Measurements from ENCODE around the gene ALOX15B.

Gene ALOX15B

GRCh38 chr17:8013731-8014557, 24.9 kb upstream of the ALOX15B start:
- peaks cover 5 to 9% of the 10 kb centered on the region in 2 donors for H3K27me3 ChIP-seq (ENCODE audit: control insufficient read depth in 2 of 2, insufficient read depth in 2 of 2, low read length in 2 of 2)
- peaks cover 10 to 13% of the 10 kb centered on the region in 2 donors for H3K4me1 ChIP-seq (ENCODE audit: control insufficient read depth in 2 of 2, insufficient read depth in 2 of 2, low read length in 2 of 2)
- H3K27ac ChIP-seq (ENCODE audit: low read depth in 2 of 2, low read length in 2 of 2) = no peak overlapping the region

DNA sequence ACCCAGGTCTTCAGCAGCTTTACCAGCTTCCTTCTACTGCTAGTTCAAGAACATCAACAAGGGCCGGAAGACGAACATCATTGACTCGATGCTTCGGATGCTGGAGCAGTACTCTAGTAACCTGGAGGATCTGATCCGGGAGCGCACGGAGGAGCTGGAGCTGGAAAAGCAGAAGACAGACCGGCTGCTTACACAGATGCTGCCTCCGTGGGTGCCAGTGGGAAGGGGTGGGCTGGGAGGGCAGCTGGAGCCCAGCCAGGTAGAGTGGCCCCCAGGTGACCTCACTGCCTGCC, 24.4 kb upstream of the ALOX15B start:
- Histone ChIP-seq H3K27me3 (ENCODE audit: control insufficient read depth in 2 of 2, insufficient read depth in 2 of 2, low read length in 2 of 2) (peaks cover 5 to 9% of the 10 kb centered on the region in 2 donors), H3K4me1 (ENCODE audit: control insufficient read depth in 2 of 2, insufficient read depth in 2 of 2, low read length in 2 of 2) (peaks cover 10 to 13% of the 10 kb centered on the region in 2 donors)

More at GRCh38 chr17:8013731-8014557, 24.9 kb upstream of the ALOX15B start:
- no peak overlapping the region for H3K9ac ChIP-seq (ENCODE audit: low read depth in 1 of 2, low read length in 2 of 2)
- no peak overlapping the region for H3K4me3 ChIP-seq (ENCODE audit: low read length in 2 of 2)
- H3K36me3 ChIP-seq (ENCODE audit: control insufficient read depth in 2 of 2, insufficient read depth in 2 of 2, low read length in 2 of 2) = no peaks in the 10 kb centered on the region
- H3K9me3 ChIP-seq (ENCODE audit: control insufficient read depth in 2 of 2, low read length in 2 of 2) = no peaks in the 10 kb centered on the region

DNA sequence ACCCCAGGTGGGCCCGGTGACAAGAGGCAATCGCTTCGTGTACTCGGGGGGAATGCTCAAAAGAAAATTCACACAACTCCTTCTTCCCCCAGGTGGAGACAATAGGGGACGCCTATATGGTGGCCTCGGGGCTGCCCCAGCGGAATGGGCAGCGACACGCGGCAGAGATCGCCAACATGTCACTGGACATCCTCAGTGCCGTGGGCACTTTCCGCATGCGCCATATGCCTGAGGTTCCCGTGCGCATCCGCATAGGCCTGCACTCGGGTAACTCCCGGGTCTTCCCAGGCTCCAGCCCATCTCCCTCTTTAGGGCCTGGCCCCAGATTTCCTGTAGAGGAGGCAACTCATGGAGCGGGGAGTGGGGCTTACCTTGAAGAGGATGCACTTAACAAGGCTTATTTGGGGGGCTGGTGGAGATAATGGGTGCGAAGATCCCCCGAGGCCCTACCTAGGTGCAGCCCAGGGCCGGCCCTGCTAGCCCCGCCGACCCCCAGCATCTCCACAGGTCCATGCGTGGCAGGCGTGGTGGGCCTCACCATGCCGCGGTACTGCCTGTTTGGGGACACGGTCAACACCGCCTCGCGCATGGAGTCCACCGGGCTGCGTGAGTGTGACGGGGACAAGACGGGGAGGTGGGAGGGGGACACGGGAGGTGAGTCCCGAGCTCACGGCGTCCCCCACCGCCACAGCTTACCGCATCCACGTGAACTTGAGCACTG, 23.5 kb upstream of the ALOX15B start:
- H3K4me1 ChIP-seq (ENCODE audit: control insufficient read depth in 2 of 2, insufficient read depth in 2 of 2, low read length in 2 of 2) = peaks cover 10 to 13% of the 10 kb centered on the region in 2 donors
- no peak overlapping the region for H3K27ac ChIP-seq (ENCODE audit: low read depth in 2 of 2, low read length in 2 of 2)
- H3K9me3 ChIP-seq (ENCODE audit: control insufficient read depth in 2 of 2, low read length in 2 of 2) = no peaks in the 10 kb centered on the region
- H3K36me3 ChIP-seq (ENCODE audit: control insufficient read depth in 2 of 2, insufficient read depth in 2 of 2, low read length in 2 of 2) = no peaks in the 10 kb centered on the region
- H3K9ac ChIP-seq (ENCODE audit: low read depth in 1 of 2, low read length in 2 of 2) = peak overlapping the region in 1 of 2 donors; percentile 52
- peak overlapping the region in 1 of 2 donors; percentile 58 for H3K4me3 ChIP-seq (ENCODE audit: low read length in 2 of 2)
- H3K27me3 ChIP-seq (ENCODE audit: control insufficient read depth in 2 of 2, insufficient read depth in 2 of 2, low read length in 2 of 2) = peaks cover 5 to 9% of the 10 kb centered on the region in 2 donors

More for the DNA sequence above, 24.4 kb upstream of the ALOX15B start:
- Histone ChIP-seq H3K27ac (ENCODE audit: low read depth in 2 of 2, low read length in 2 of 2) (no peak overlapping the region), H3K36me3 (ENCODE audit: control insufficient read depth in 2 of 2, insufficient read depth in 2 of 2, low read length in 2 of 2) (no peaks in the 10 kb centered on the region), H3K9ac (ENCODE audit: low read depth in 1 of 2, low read length in 2 of 2) (no peak overlapping the region), H3K9me3 (ENCODE audit: control insufficient read depth in 2 of 2, low read length in 2 of 2) (no peaks in the 10 kb centered on the region), H3K4me3 (ENCODE audit: low read length in 2 of 2) (no peak overlapping the region)

DNA sequence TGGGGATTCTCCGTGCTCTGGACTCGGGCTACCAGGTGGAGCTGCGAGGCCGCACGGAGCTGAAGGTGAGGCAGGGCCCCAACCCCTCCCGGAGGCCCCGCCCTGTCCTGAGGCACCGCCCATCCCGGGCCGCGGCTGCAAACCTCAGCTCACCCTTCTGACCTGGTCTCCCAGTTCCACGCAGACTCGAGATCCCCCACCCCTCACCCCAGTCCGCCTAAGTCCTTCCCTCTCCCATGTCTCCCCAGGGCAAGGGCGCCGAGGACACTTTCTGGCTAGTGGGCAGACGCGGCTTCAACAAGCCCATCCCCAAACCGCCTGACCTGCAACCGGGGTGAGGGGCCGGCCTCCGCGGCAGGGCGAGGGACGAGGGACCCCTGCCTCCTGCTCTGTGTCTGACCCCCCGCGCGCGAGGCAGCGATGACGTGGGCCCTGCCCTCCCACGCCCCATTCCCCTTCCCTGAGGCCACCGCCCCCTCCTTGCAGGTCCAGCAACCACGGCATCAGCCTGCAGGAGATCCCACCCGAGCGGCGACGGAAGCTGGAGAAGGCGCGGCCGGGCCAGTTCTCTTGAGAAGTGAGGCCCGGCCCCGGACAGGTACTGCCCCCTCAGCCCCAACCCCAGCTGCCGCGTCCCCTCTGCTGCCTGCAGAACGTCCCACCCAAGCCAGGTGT, 22.8 kb upstream of the ALOX15B start:
- Histone ChIP-seq H3K36me3 (ENCODE audit: control insufficient read depth in 2 of 2, insufficient read depth in 2 of 2, low read length in 2 of 2) (no peaks in the 10 kb centered on the region), H3K27me3 (ENCODE audit: control insufficient read depth in 2 of 2, insufficient read depth in 2 of 2, low read length in 2 of 2) (peaks cover 5 to 9% of the 10 kb centered on the region in 2 donors), H3K4me3 (ENCODE audit: low read length in 2 of 2) (peak overlapping the region; percentile 54 to 58), H3K9ac (ENCODE audit: low read depth in 1 of 2, low read length in 2 of 2) (peak overlapping the region in 1 of 2 donors; percentile 52), H3K4me1 (ENCODE audit: control insufficient read depth in 2 of 2, insufficient read depth in 2 of 2, low read length in 2 of 2) (peaks cover 10 to 13% of the 10 kb centered on the region in 2 donors), H3K9me3 (ENCODE audit: control insufficient read depth in 2 of 2, low read length in 2 of 2) (no peaks in the 10 kb centered on the region), H3K27ac (ENCODE audit: low read depth in 2 of 2, low read length in 2 of 2) (no peak overlapping the region)

- no peaks in the 10 kb centered on the region for H3K9me3 ChIP-seq (ENCODE audit: control insufficient read depth in 2 of 2, low read length in 2 of 2)
- peak overlapping the region; percentile 37 to 58 for H3K4me3 ChIP-seq (ENCODE audit: low read length in 2 of 2)
- no peaks in the 10 kb centered on the region for H3K36me3 ChIP-seq (ENCODE audit: control insufficient read depth in 2 of 2, insufficient read depth in 2 of 2, low read length in 2 of 2)
- no peak overlapping the region for H3K27ac ChIP-seq (ENCODE audit: low read depth in 2 of 2, low read length in 2 of 2)
- peak overlapping the region in 1 of 2 donors; percentile 52 for H3K9ac ChIP-seq (ENCODE audit: low read depth in 1 of 2, low read length in 2 of 2)
- peaks cover 10 to 13% of the 10 kb centered on the region in 2 donors for H3K4me1 ChIP-seq (ENCODE audit: control insufficient read depth in 2 of 2, insufficient read depth in 2 of 2, low read length in 2 of 2)
- H3K27me3 ChIP-seq (ENCODE audit: control insufficient read depth in 2 of 2, insufficient read depth in 2 of 2, low read length in 2 of 2) = peaks cover 5 to 9% of the 10 kb centered on the region in 2 donors
These were observed 22.0 kb upstream of the ALOX15B start for GRCh38 chr17:8016632-8017424.

DNA sequence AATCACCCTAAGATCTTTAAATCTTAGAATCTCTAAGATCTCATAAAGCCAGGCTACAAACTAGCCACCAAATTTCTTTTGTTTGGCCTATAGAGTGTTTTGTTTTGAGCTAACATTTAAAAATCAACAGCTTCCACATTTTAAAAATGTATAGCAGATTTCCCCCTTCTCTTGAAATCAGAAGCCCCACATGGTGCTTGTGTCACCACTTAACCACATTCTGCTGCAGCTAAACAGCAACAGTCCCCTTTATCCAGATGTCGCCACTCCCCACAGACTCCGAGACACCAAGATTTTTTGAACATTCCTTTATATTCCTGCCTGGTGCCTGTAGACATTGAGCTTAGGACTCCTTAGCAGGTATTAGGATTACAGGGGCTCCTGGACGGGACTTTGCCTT, 20.4 kb upstream of the ALOX15B start:
- no peak overlapping the region for H3K27ac ChIP-seq (ENCODE audit: low read depth in 2 of 2, low read length in 2 of 2)
- peaks cover 10 to 13% of the 10 kb centered on the region in 2 donors for H3K4me1 ChIP-seq (ENCODE audit: control insufficient read depth in 2 of 2, insufficient read depth in 2 of 2, low read length in 2 of 2)

DNA sequence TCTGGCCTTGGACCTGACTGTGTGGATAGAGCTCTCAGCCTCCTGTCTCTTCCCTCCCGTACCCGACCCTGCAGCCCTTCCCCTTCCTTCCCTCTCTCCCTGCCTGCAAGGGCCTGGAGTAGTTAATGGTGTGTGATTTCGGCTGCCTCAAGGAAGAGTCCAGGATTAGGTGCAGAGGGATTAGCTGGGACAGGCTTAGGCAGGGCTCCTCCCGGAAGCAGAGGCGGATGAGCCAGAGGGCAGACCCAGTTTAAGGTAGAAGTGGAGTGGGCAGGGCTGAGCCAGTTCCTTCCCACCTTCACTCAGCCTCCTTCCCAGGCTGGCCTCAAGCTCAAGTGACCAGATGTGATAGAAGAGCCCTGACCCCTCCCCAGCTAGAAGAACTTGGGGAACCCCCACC, 19.7 kb upstream of the ALOX15B start:
- Histone ChIP-seq H3K9me3 (ENCODE audit: control insufficient read depth in 2 of 2, low read length in 2 of 2) (no peaks in the 10 kb centered on the region), H3K4me1 (ENCODE audit: control insufficient read depth in 2 of 2, insufficient read depth in 2 of 2, low read length in 2 of 2) (peaks cover 10 to 13% of the 10 kb centered on the region in 2 donors), H3K4me3 (ENCODE audit: low read length in 2 of 2) (no peak overlapping the region), H3K36me3 (ENCODE audit: control insufficient read depth in 2 of 2, insufficient read depth in 2 of 2, low read length in 2 of 2) (no peaks in the 10 kb centered on the region), H3K27ac (ENCODE audit: low read depth in 2 of 2, low read length in 2 of 2) (no peak overlapping the region), H3K27me3 (ENCODE audit: control insufficient read depth in 2 of 2, insufficient read depth in 2 of 2, low read length in 2 of 2) (peaks cover 4 to 9% of the 10 kb centered on the region in 2 donors), H3K9ac (ENCODE audit: low read depth in 1 of 2, low read length in 2 of 2) (no peak overlapping the region)

More for the DNA sequence above, 20.4 kb upstream of the ALOX15B start:
- Histone ChIP-seq H3K36me3 (ENCODE audit: control insufficient read depth in 2 of 2, insufficient read depth in 2 of 2, low read length in 2 of 2) (no peaks in the 10 kb centered on the region), H3K27me3 (ENCODE audit: control insufficient read depth in 2 of 2, insufficient read depth in 2 of 2, low read length in 2 of 2) (peaks cover 5 to 9% of the 10 kb centered on the region in 2 donors), H3K9me3 (ENCODE audit: control insufficient read depth in 2 of 2, low read length in 2 of 2) (no peaks in the 10 kb centered on the region), H3K4me3 (ENCODE audit: low read length in 2 of 2) (no peak overlapping the region), H3K9ac (ENCODE audit: low read depth in 1 of 2, low read length in 2 of 2) (no peak overlapping the region)

- no peak overlapping the region for H3K4me3 ChIP-seq (ENCODE audit: low read length in 2 of 2)
- H3K27ac ChIP-seq (ENCODE audit: low read depth in 2 of 2, low read length in 2 of 2) = no peak overlapping the region
- H3K9me3 ChIP-seq (ENCODE audit: control insufficient read depth in 2 of 2, low read length in 2 of 2) = no peaks in the 10 kb centered on the region
- H3K27me3 ChIP-seq (ENCODE audit: control insufficient read depth in 2 of 2, insufficient read depth in 2 of 2, low read length in 2 of 2) = peaks cover 4 to 7% of the 10 kb centered on the region in 2 donors
- H3K36me3 ChIP-seq (ENCODE audit: control insufficient read depth in 2 of 2, insufficient read depth in 2 of 2, low read length in 2 of 2) = no peaks in the 10 kb centered on the region
- H3K4me1 ChIP-seq (ENCODE audit: control insufficient read depth in 2 of 2, insufficient read depth in 2 of 2, low read length in 2 of 2) = peaks cover 10 to 13% of the 10 kb centered on the region in 2 donors
- H3K9ac ChIP-seq (ENCODE audit: low read depth in 1 of 2, low read length in 2 of 2) = no peak overlapping the region
These were observed 18.9 kb upstream of the ALOX15B start for GRCh38 chr17:8019665-8020650.
